Nephron (organoid): ENCODE data around the gene PTRH1.

Experiments used
- H3K27ac Mint-ChIP-seq, 3 experiments: 2 replicates each; pipeline ENCODE4 v1.8.0; 2020; ENCODE audit warnings: mixed read lengths in 3 of 3, mild to moderate bottlenecking in 2 of 3, moderate library complexity in 1 of 3
- H3K27me3 Mint-ChIP-seq: 2 replicates; pipeline ENCODE4 v1.8.0; 2021; ENCODE audit warnings: low read depth, mild to moderate bottlenecking, moderate library complexity, mixed read lengths
- H3K36me3 Mint-ChIP-seq: 2 replicates; pipeline ENCODE4 v1.8.0; 2020; ENCODE audit warnings: low read depth, mixed read lengths
- H3K4me1 Mint-ChIP-seq: 2 replicates; pipeline ENCODE4 v1.8.0; 2020; ENCODE audit warnings: mixed read lengths
- H3K4me3 Mint-ChIP-seq, 3 experiments: 2 replicates each; pipeline ENCODE4 v1.8.0; 2020; ENCODE audit warnings: mild to moderate bottlenecking in 3 of 3, mixed read lengths in 3 of 3, moderate library complexity in 2 of 3
- H3K9me3 Mint-ChIP-seq: 2 replicates; pipeline ENCODE4 v1.8.0; 2020; ENCODE audit warnings: mixed read lengths
- CTCF ChIP-seq, 3 experiments: fragments of 200-600 bp; sonication (generic); IDR thresholded peaks; one replicate each; pipeline ENCODE4 v1.5.0; 2021; ENCODE audit warnings: antibody characterized with exemption in 3 of 3; ENCODE audit not compliant: unreplicated experiment in 3 of 3

Gene PTRH1

GRCh38 chr9:127730799-127731410 is 15.4 kb upstream of the PTRH1 start:
- Mint-ChIP-seq H3K9me3 (no peaks in the 10 kb centered on the region), H3K27me3 (peaks cover 4% of the 10 kb centered on the region), H3K4me1 (no peaks in the 10 kb centered on the region), H3K27ac (no peak overlapping the region), H3K4me3 (peak overlapping the region in 1 of 3 experiments; percentile 22), H3K36me3 (no peaks in the 10 kb centered on the region)
- TF ChIP-seq CTCF (IDR thresholded peaks at IDR 0.05; ENCODE audit: unreplicated experiment in 3 of 3) = no peak

GRCh38 chr9:127730262-127730661 is 14.8 kb upstream of the PTRH1 start:
- H3K36me3 Mint-ChIP-seq = no peaks in the 10 kb centered on the region
- peaks cover 4% of the 10 kb centered on the region for H3K27me3 Mint-ChIP-seq
- no peak overlapping the region for H3K27ac Mint-ChIP-seq
- no peak for TF ChIP-seq CTCF (IDR thresholded peaks at IDR 0.05; ENCODE audit: unreplicated experiment in 3 of 3)
- H3K4me3 Mint-ChIP-seq = no peak overlapping the region
- H3K4me1 Mint-ChIP-seq = no peaks in the 10 kb centered on the region
- H3K9me3 Mint-ChIP-seq = no peaks in the 10 kb centered on the region

- Mint-ChIP-seq H3K4me1 (no peaks in the 10 kb centered on the region), H3K9me3 (no peaks in the 10 kb centered on the region), H3K27me3 (peaks cover 4% of the 10 kb centered on the region), H3K27ac (no peak overlapping the region), H3K4me3 (no peak overlapping the region), H3K36me3 (no peaks in the 10 kb centered on the region)
- TF ChIP-seq CTCF (IDR thresholded peaks at IDR 0.05; ENCODE audit: unreplicated experiment in 3 of 3) = no peak
Measured at GRCh38 chr9:127729522-127730256, 14.2 kb upstream of the PTRH1 start.

GRCh38 chr9:127728808-127729207 is 13.3 kb upstream of the PTRH1 start:
- TF ChIP-seq CTCF (IDR thresholded peaks at IDR 0.05; ENCODE audit: unreplicated experiment in 3 of 3) = no peak
- Mint-ChIP-seq H3K9me3 (no peaks in the 10 kb centered on the region), H3K27me3 (peaks cover 4% of the 10 kb centered on the region), H3K36me3 (no peaks in the 10 kb centered on the region), H3K4me1 (no peaks in the 10 kb centered on the region), H3K4me3 (no peak overlapping the region), H3K27ac (no peak overlapping the region)

GRCh38 chr9:127726871-127727270 is 11.4 kb upstream of the PTRH1 start:
- no peak for TF ChIP-seq CTCF (IDR thresholded peaks at IDR 0.05; ENCODE audit: unreplicated experiment in 3 of 3)
- H3K4me1 Mint-ChIP-seq = no peaks in the 10 kb centered on the region
- H3K36me3 Mint-ChIP-seq = no peaks in the 10 kb centered on the region
- H3K27me3 Mint-ChIP-seq = peaks cover 4% of the 10 kb centered on the region
- no peaks in the 10 kb centered on the region for H3K9me3 Mint-ChIP-seq
- no peak overlapping the region for H3K27ac Mint-ChIP-seq
- no peak overlapping the region for H3K4me3 Mint-ChIP-seq

GRCh38 chr9:127724012-127724411 is 8.5 kb upstream of the PTRH1 start:
- H3K9me3 Mint-ChIP-seq = no peaks in the 10 kb centered on the region
- H3K27ac Mint-ChIP-seq = no peak overlapping the region
- no peaks in the 10 kb centered on the region for H3K4me1 Mint-ChIP-seq
- no peak overlapping the region for H3K4me3 Mint-ChIP-seq
- H3K36me3 Mint-ChIP-seq = no peaks in the 10 kb centered on the region
- peaks cover 8% of the 10 kb centered on the region for H3K27me3 Mint-ChIP-seq
- no peak for TF ChIP-seq CTCF (IDR thresholded peaks at IDR 0.05; ENCODE audit: unreplicated experiment in 3 of 3)
